ENCODE data around the gene NISCH. TPM values are rescaled to one million over a fixed set of nuclear protein-coding genes. Genes with fewer than 3 reads are reported as not detected.

NISCH gene
- total RNA-seq, 1 experiment from 2014 or later: 15.8 TPM

GRCh38 chr3:52512727-52513126, 57.3 kb downstream of the NISCH start:
- DNase-seq (ENCODE audit: low read depth): no peak

- no peak for DNase-seq (ENCODE audit: low read depth)
Observed at GRCh38 chr3:52513281-52513680, 57.9 kb downstream of the NISCH start.

GRCh38 chr3:52514576-52514975, 59.2 kb downstream of the NISCH start:
- DNase-seq (ENCODE audit: low read depth): no peak

- DNase-seq (ENCODE audit: low read depth): no peak
Observed at GRCh38 chr3:52515192-52515591, 59.8 kb downstream of the NISCH start.

GRCh38 chr3:52516509-52517195, 61.2 kb downstream of the NISCH start:
- no peak for DNase-seq (ENCODE audit: low read depth)

- DNase-seq (ENCODE audit: low read depth): no peak
Observed at GRCh38 chr3:52517796-52518722, 62.7 kb downstream of the NISCH start.

- DNase-seq (ENCODE audit: low read depth): no peak
Observed at GRCh38 chr3:52518723-52519444, 63.5 kb downstream of the NISCH start.

- DNase-seq (ENCODE audit: low read depth): no peak
Observed at GRCh38 chr3:52519445-52520140, 64.2 kb downstream of the NISCH start.

- no peak for DNase-seq (ENCODE audit: low read depth)
Observed at GRCh38 chr3:52520141-52520667, 64.8 kb downstream of the NISCH start.

- DNase-seq (ENCODE audit: low read depth): no peak
Observed at GRCh38 chr3:52520716-52521487, 65.5 kb downstream of the NISCH start.

- DNase-seq (ENCODE audit: low read depth): no peak
Observed at GRCh38 chr3:52521488-52521824, 66.1 kb downstream of the NISCH start.

- DNase-seq (ENCODE audit: low read depth): no peak
Observed at GRCh38 chr3:52521881-52522650, 66.7 kb downstream of the NISCH start.

- no peak for DNase-seq (ENCODE audit: low read depth)
Observed at GRCh38 chr3:52522651-52523251, 67.3 kb downstream of the NISCH start.

- DNase-seq (ENCODE audit: low read depth): no peak
Observed at GRCh38 chr3:52523386-52524257, 68.2 kb downstream of the NISCH start.

GRCh38 chr3:52524258-52524751, 68.9 kb downstream of the NISCH start:
- no peak for DNase-seq (ENCODE audit: low read depth)

GRCh38 chr3:52524752-52525679, 69.6 kb downstream of the NISCH start:
- no peak for DNase-seq (ENCODE audit: low read depth)

Measured in M059J (cell line).